Stomach smooth muscle (tissue), 2 donors: ENCODE measurements around the gene MALRD1.

Source experiments
- H3K27ac ChIP-seq: one replicate; pipeline ENCODE4 v1.7.0; 2013; ENCODE audit warnings: mild to moderate bottlenecking, low read length, inconsistent platforms
- H3K27me3 ChIP-seq, 2 donors: one replicate each; pipeline ENCODE4 v1.7.0; 2013; ENCODE audit warnings: low read length in 2 of 2; ENCODE audit not compliant: insufficient read depth in 2 of 2, control insufficient read depth in 1 of 2
- H3K36me3 ChIP-seq, 2 donors: one replicate each; pipeline ENCODE4 v1.7.0; 2013; ENCODE audit warnings: low read length in 2 of 2; ENCODE audit not compliant: control insufficient read depth in 2 of 2, insufficient read depth in 2 of 2
- H3K4me1 ChIP-seq: one replicate; pipeline ENCODE4 v1.7.0; 2013; ENCODE audit warnings: low read length; ENCODE audit not compliant: control insufficient read depth, insufficient read depth
- H3K4me3 ChIP-seq, 2 donors: one replicate each; pipeline ENCODE4 v1.7.0; 2013; ENCODE audit warnings: low read length in 2 of 2
- H3K9ac ChIP-seq, 2 donors: one replicate each; pipeline ENCODE4 v1.7.0; 2013; ENCODE audit warnings: low read length in 2 of 2, mild to moderate bottlenecking in 1 of 2
- H3K9me3 ChIP-seq, 2 donors: one replicate each; pipeline ENCODE4 v1.7.0; 2013; ENCODE audit warnings: low read length in 2 of 2; ENCODE audit not compliant: control insufficient read depth in 2 of 2
- donor health status: healthy.
- donor health status: Pancreatic carcinoma.

The MALRD1 gene

GRCh38 chr10:19659920-19660655 is 611.5 kb downstream of the MALRD1 start:
- Histone ChIP-seq H3K9me3 (no peaks in the 10 kb centered on the region), H3K36me3 (no peaks in the 10 kb centered on the region), H3K27ac (no peak overlapping the region), H3K4me3 (no peak overlapping the region), H3K27me3 (no peaks in the 10 kb centered on the region), H3K9ac (no peak overlapping the region), H3K4me1 (no peaks in the 10 kb centered on the region)

GRCh38 chr10:19663344-19663743 is 614.7 kb downstream of the MALRD1 start:
- H3K9ac ChIP-seq: no peak overlapping the region
- no peak overlapping the region for H3K4me3 ChIP-seq
- no peak overlapping the region for H3K27ac ChIP-seq
- H3K9me3 ChIP-seq: no peaks in the 10 kb centered on the region
- H3K4me1 ChIP-seq: no peaks in the 10 kb centered on the region
- no peaks in the 10 kb centered on the region for H3K36me3 ChIP-seq
- no peaks in the 10 kb centered on the region for H3K27me3 ChIP-seq

GRCh38 chr10:19668116-19668515 is 619.5 kb downstream of the MALRD1 start:
- Histone ChIP-seq H3K9ac (no peak overlapping the region), H3K27me3 (no peaks in the 10 kb centered on the region), H3K36me3 (no peaks in the 10 kb centered on the region), H3K9me3 (no peaks in the 10 kb centered on the region), H3K4me3 (no peak overlapping the region), H3K27ac (no peak overlapping the region), H3K4me1 (no peaks in the 10 kb centered on the region)

GRCh38 chr10:19676063-19676462 is 627.5 kb downstream of the MALRD1 start:
- Histone ChIP-seq H3K4me1 (no peaks in the 10 kb centered on the region), H3K27ac (no peak overlapping the region), H3K4me3 (no peak overlapping the region), H3K9me3 (no peaks in the 10 kb centered on the region), H3K27me3 (no peaks in the 10 kb centered on the region), H3K9ac (no peak overlapping the region), H3K36me3 (no peaks in the 10 kb centered on the region)

GRCh38 chr10:19683356-19683755 is 634.8 kb downstream of the MALRD1 start:
- Histone ChIP-seq H3K36me3 (no peaks in the 10 kb centered on the region), H3K9ac (no peak overlapping the region), H3K27ac (no peak overlapping the region), H3K4me1 (no peaks in the 10 kb centered on the region), H3K4me3 (no peak overlapping the region), H3K9me3 (no peaks in the 10 kb centered on the region), H3K27me3 (no peaks in the 10 kb centered on the region)

- Histone ChIP-seq H3K27ac (no peak overlapping the region), H3K27me3 (no peaks in the 10 kb centered on the region), H3K4me1 (no peaks in the 10 kb centered on the region), H3K9me3 (no peaks in the 10 kb centered on the region), H3K36me3 (no peaks in the 10 kb centered on the region), H3K9ac (no peak overlapping the region), H3K4me3 (no peak overlapping the region)
These were observed 635.4 kb downstream of the MALRD1 start for GRCh38 chr10:19683960-19684359.

- H3K27me3 ChIP-seq: no peaks in the 10 kb centered on the region
- no peaks in the 10 kb centered on the region for H3K4me1 ChIP-seq
- H3K36me3 ChIP-seq: no peaks in the 10 kb centered on the region
- no peaks in the 10 kb centered on the region for H3K9me3 ChIP-seq
- H3K9ac ChIP-seq: no peak overlapping the region
- no peak overlapping the region for H3K27ac ChIP-seq
- H3K4me3 ChIP-seq: no peak overlapping the region
These were observed 639.7 kb downstream of the MALRD1 start for GRCh38 chr10:19688344-19688743.

GRCh38 chr10:19689231-19689630 is 640.6 kb downstream of the MALRD1 start:
- no peak overlapping the region for H3K9ac ChIP-seq
- H3K36me3 ChIP-seq: no peaks in the 10 kb centered on the region
- H3K4me1 ChIP-seq: no peaks in the 10 kb centered on the region
- no peak overlapping the region for H3K4me3 ChIP-seq
- no peak overlapping the region for H3K27ac ChIP-seq
- H3K27me3 ChIP-seq: no peaks in the 10 kb centered on the region
- H3K9me3 ChIP-seq: no peaks in the 10 kb centered on the region

- no peaks in the 10 kb centered on the region for H3K36me3 ChIP-seq
- no peaks in the 10 kb centered on the region for H3K27me3 ChIP-seq
- no peaks in the 10 kb centered on the region for H3K4me1 ChIP-seq
- no peak overlapping the region for H3K9ac ChIP-seq
- no peaks in the 10 kb centered on the region for H3K9me3 ChIP-seq
- no peak overlapping the region for H3K4me3 ChIP-seq
- no peak overlapping the region for H3K27ac ChIP-seq
These were observed 650.7 kb downstream of the MALRD1 start for GRCh38 chr10:19699299-19699698.

- no peaks in the 10 kb centered on the region for H3K36me3 ChIP-seq
- H3K4me3 ChIP-seq: no peak overlapping the region
- no peak overlapping the region for H3K9ac ChIP-seq
- H3K9me3 ChIP-seq: no peaks in the 10 kb centered on the region
- no peaks in the 10 kb centered on the region for H3K27me3 ChIP-seq
- H3K27ac ChIP-seq: no peak overlapping the region
- no peaks in the 10 kb centered on the region for H3K4me1 ChIP-seq
These were observed 652.9 kb downstream of the MALRD1 start for GRCh38 chr10:19701427-19702052.

- no peaks in the 10 kb centered on the region for H3K4me1 ChIP-seq
- no peak overlapping the region for H3K9ac ChIP-seq
- H3K4me3 ChIP-seq: no peak overlapping the region
- no peaks in the 10 kb centered on the region for H3K27me3 ChIP-seq
- H3K36me3 ChIP-seq: no peaks in the 10 kb centered on the region
- no peaks in the 10 kb centered on the region for H3K9me3 ChIP-seq
- no peak overlapping the region for H3K27ac ChIP-seq
These were observed 653.6 kb downstream of the MALRD1 start for GRCh38 chr10:19702215-19702614.
